Measurements from ENCODE around the gene DMD.

Gene DMD

DNA sequence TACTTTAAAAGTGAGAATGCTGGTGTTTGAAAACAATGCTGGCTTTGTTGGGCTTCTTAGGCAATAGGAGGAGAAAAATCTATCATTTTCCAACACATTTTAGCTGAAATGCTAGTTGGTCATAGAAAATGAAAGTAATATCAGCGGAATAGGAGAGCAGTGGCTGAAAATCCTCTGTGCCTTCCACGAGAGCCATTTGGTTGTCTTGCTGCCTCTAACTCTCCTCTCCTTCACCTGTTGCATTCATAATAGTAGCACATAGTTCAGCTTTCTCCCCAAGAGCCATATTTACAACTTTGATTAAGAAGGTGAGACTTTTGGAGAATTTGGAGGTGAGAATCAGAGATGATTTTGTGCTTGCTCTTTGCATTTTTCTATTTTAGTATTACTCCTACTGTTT, 1290.1 kb downstream of the DMD start:
- in situ Hi-C loops (cut with MboI; ENCODE audit: low sequenced_read_pairs), result no loop called here

GRCh38 chrX:31909850-31910572, 1301.3 kb downstream of the DMD start:
- in situ Hi-C loops (cut with MboI; ENCODE audit: low sequenced_read_pairs), result no loop called here

GRCh38 chrX:31894152-31894551, 1317.2 kb downstream of the DMD start:
- in situ Hi-C loops (cut with MboI; ENCODE audit: low sequenced_read_pairs), result no loop called here

DNA sequence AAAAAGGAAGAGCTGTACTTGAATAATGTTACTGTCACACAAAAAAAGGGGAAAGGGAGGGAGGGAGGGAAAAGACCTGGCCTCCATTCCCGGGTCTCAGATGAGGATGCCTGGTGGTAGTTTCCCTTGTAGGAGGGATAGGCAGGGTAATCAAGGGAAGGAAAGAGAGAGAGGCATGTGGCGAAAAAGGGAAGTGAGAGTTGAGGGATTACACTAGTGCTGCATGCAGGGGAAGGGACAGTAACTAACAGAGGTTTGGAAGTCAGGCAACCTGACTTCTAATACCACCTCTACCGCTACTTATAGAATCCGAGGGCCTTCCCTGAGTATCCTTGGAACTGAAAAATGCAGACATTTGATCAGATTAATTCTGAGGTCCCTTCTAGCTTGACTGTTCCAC, 1317.8 kb downstream of the DMD start:
- in situ Hi-C loops (cut with MboI; ENCODE audit: low sequenced_read_pairs), result no loop called here

DNA sequence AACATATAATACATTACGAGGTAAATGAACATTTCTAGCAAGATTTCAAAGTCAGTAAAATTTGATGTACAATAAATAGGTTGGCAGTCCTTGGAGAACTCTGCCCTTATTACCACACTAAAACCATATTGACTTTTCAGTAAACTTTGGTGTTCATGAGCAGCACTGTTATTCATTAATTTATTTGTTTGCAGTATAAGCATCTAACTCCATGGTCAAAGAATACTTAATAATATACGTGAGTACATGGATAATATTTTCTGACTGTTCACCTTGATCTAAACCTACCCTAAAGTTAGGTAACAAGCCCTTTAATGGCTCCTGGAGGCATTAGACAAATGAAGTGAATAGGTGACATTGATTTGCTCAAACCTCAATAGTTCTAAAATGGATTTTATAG, 1322.3 kb downstream of the DMD start:
- in situ Hi-C loops (cut with MboI; ENCODE audit: low sequenced_read_pairs), result no loop called here

- in situ Hi-C loops (cut with MboI; ENCODE audit: low sequenced_read_pairs), result no loop called here
These were observed 1326.8 kb downstream of the DMD start for GRCh38 chrX:31884535-31884934.

DNA sequence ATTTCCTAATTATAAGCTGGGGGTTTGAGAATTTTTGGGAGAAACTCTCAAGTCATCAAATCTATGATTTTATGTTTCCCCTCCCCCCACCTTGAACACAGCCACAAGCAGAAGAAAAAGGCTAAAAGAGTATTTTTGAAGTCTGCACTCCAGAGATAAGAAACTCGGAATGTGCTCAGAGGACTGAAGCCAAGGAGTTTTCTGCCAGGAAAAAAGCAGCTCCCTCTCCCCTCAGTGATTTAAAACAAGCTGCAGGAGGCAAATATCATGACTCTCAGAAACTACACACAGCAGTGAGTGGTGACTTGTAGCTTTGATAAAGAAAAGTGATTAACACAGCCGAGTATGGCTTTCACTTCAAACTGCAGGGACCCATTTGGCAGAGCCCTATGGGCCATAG, 1339.3 kb downstream of the DMD start:
- in situ Hi-C loops (cut with MboI; ENCODE audit: low sequenced_read_pairs), result no loop called here

- in situ Hi-C loops (cut with MboI; ENCODE audit: low sequenced_read_pairs), result no loop called here
These were observed 1341.1 kb downstream of the DMD start for GRCh38 chrX:31870267-31870666.

DNA sequence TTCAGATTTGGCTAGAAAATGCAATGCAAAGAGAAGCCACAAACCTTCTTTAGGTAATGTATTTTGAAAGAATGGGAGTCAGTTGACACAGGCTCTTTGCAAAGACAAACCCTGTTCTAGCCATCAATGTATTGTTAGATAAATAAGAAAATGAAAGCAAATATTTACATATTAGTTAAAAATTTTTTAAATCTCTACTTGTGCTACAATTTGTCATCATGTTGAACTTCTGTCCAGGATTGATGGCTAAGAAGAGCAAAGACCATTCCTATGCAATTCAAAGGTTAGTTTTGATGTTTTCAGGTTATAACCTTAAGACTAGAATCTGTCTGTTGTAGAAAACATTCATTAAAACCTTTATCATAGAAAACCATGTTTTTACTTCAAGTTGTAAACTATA, 1350.7 kb downstream of the DMD start:
- in situ Hi-C loops (cut with MboI; ENCODE audit: low sequenced_read_pairs), result no loop called here

DNA sequence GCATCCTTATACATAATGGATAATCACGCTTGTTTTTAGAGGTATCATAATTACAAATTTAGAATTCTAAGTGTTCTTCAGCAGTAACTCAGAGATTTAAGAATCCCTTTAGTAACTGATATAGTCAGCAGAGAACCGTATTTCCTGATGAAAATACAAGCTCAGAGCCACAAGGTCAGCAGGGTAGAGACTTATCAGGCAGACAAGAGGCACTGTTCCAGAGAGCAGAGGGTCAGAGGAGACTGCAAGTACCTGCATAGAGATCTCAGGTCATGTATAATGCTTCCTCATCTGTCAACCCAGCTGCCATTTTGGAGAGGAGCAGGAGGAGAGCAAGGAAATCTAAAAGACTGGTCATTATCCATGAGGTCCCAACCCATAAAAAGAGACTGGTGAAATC, 1352.4 kb downstream of the DMD start:
- in situ Hi-C loops (cut with MboI; ENCODE audit: low sequenced_read_pairs), result no loop called here

DNA sequence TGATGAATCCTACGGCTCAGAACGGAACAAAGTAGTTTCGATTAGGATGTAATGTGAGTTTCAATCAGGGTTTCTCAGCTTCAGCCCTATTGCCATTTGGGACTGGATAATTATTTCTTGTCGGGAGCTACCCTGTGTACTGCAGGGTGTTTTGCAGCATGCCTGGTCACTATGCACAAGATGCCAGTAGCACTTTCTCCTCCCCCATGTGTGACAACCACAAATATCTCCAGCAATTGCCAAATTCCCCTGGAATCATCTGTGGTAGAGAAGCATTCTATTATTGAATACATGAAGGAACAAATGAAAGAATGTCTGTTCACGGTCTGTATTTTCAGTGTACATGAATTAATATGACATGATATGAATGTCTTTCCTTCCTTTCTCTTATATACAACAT, 1356.6 kb downstream of the DMD start:
- in situ Hi-C loops (cut with MboI; ENCODE audit: low sequenced_read_pairs), result no loop called here

DNA sequence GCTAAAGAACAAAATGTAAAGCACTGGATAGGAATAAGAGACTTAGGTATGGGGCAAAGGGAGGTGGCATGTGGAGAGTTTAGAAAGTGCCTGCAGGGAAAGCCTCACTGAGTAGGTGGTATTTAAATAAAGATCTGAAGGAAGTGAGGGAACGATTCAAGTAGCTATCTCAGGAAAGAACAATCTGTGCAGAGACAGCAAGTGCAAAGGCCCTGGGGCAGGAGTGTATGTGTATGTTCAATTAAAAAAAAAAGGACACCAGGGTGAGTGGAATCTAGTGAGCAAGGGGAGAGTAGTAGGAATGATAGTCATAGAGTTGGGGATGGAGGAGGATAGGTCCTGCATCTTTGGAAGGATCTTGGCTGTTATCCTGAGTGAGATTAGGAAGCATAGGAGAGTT, 1359.6 kb downstream of the DMD start:
- in situ Hi-C loops (cut with MboI; ENCODE audit: low sequenced_read_pairs), result no loop called here

- in situ Hi-C loops (cut with MboI; ENCODE audit: low sequenced_read_pairs), result no loop called here
These were observed 1363.6 kb downstream of the DMD start for GRCh38 chrX:31847773-31848172.

DNA sequence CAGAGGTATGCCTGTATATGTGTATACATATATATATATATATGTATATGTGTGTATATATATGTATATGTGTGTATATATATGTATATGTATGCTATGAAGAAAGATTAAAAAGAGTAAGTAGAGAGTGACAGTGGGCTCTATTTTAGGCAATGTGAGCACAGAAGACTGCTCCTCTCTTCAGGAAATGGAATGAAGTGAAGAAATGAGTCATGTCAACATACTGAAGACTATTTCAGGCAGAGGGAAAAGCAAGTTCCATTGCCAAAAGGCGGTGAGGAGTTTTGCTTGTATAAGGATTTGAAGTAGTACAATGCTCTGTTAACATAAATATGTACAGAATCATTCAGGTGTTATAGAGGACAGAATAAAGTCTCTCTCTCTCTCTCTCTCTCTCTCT, 1366.3 kb downstream of the DMD start:
- in situ Hi-C loops (cut with MboI; ENCODE audit: low sequenced_read_pairs), result no loop called here

- in situ Hi-C loops (cut with MboI; ENCODE audit: low sequenced_read_pairs), result no loop called here
These were observed 1372.7 kb downstream of the DMD start for GRCh38 chrX:31838617-31839016.

- in situ Hi-C loops (cut with MboI; ENCODE audit: low sequenced_read_pairs), result no loop called here
These were observed 1373.8 kb downstream of the DMD start for GRCh38 chrX:31837445-31838049.

GRCh38 chrX:31836479-31836878, 1374.9 kb downstream of the DMD start:
- in situ Hi-C loops (cut with MboI; ENCODE audit: low sequenced_read_pairs), result no loop called here

DNA sequence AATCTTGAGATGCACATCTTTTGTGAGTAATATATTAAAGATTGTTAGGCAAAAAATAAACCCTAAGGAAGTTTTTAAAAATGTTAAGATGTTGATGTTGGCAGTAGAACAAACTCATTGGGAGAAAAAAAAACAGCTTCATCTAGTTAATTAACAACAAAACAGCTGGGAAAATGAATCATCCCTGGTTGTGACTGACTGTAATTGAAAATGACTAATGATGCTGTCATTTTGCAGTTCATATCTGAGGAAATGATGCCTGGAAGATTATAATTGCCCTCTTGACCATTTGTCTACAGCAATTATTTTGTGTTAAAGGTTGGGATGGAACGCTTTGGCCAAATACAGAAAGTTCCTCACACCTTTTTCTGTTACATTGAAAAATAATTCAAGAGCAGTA, 1379.1 kb downstream of the DMD start:
- in situ Hi-C loops (cut with MboI; ENCODE audit: low sequenced_read_pairs), result no loop called here

- in situ Hi-C loops (cut with MboI; ENCODE audit: low sequenced_read_pairs), result no loop called here
These were observed 1390.7 kb downstream of the DMD start for GRCh38 chrX:31820430-31821210.

DNA sequence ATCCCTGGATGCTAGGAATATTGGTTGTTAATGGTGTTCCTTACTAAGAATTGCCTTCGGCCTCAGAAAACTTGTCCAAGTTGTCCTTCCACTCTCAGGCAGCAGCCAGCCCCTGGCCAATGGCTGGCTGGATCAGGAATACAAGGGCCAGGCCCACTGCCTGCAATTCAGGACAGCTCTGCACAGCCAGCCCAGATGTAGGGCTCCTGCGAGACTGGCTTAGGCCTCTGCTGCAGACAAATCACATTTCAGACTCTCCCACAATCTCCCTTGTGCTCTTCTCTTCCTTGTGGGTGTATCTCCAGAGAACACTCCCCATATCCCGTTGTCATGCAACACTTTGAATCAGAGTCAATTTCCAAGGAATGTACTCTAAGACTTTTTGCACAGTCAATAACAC, 1391.9 kb downstream of the DMD start:
- in situ Hi-C loops (cut with MboI; ENCODE audit: low sequenced_read_pairs), result no loop called here

- in situ Hi-C loops (cut with MboI; ENCODE audit: low sequenced_read_pairs), result no loop called here
These were observed 1400.2 kb downstream of the DMD start for GRCh38 chrX:31811106-31811505.

DNA sequence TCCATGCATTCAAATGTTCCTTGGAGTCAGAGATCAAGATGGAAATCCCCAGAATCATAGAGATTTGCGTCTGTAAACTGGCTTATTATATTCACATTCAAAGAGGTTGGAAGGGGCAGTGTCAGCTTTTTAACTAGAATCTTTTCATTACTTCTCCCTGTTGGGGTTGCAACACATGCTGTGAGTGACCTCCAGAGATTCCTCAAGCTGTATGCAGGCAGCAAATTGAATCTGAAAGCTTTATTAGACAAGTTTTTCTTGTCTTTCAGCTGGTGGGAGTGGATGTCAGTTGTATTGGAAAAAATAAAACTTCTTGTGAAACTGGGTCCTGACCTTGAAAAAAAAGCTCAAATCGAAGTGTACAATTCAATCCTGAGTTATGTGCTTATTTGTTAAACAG, 1403.0 kb downstream of the DMD start:
- in situ Hi-C loops (cut with MboI; ENCODE audit: low sequenced_read_pairs), result no loop called here
